Subcutaneous abdominal adipose tissue (tissue), 5 donors: Measurements from ENCODE around the gene C3orf20.

Experiments used
- H3K27ac ChIP-seq: one replicate; pipeline ENCODE4 v1.7.0; 2013; ENCODE audit warnings: low read depth, mild to moderate bottlenecking, inconsistent platforms, low read length, moderate library complexity
- H3K27me3 ChIP-seq, 5 donors: one replicate each; pipeline ENCODE4 v1.7.0; 2013; ENCODE audit warnings: low read length in 5 of 5, inconsistent platforms in 1 of 5; ENCODE audit not compliant: control insufficient read depth in 5 of 5, insufficient read depth in 4 of 5
- H3K36me3 ChIP-seq, 5 donors: one replicate each; pipeline ENCODE4 v1.7.0; 2013; ENCODE audit warnings: low read length in 5 of 5; ENCODE audit not compliant: control insufficient read depth in 5 of 5, insufficient read depth in 5 of 5
- H3K4me1 ChIP-seq, 5 donors: one replicate each; pipeline ENCODE4 v1.7.0; 2013; ENCODE audit warnings: low read length in 5 of 5, mild to moderate bottlenecking in 3 of 5, moderate library complexity in 1 of 5; ENCODE audit not compliant: control insufficient read depth in 5 of 5, insufficient read depth in 5 of 5
- H3K4me3 ChIP-seq, 5 donors: one replicate each; pipeline ENCODE4 v1.7.0; 2013; ENCODE audit warnings: low read length in 5 of 5, low read depth in 1 of 5
- H3K9ac ChIP-seq, 5 donors: one replicate each; pipeline ENCODE4 v1.7.0; 2013; ENCODE audit warnings: low read length in 5 of 5, mild to moderate bottlenecking in 4 of 5, moderate library complexity in 3 of 5
- H3K9me3 ChIP-seq, 5 donors: one replicate each; pipeline ENCODE4 v1.7.0; 2013; ENCODE audit warnings: low read length in 5 of 5; ENCODE audit not compliant: control insufficient read depth in 5 of 5
- donor health status: healthy.
- donor health status: healthy.
- donor health status: healthy.
- donor health status: healthy.
- donor health status: healthy.

Gene C3orf20

DNA sequence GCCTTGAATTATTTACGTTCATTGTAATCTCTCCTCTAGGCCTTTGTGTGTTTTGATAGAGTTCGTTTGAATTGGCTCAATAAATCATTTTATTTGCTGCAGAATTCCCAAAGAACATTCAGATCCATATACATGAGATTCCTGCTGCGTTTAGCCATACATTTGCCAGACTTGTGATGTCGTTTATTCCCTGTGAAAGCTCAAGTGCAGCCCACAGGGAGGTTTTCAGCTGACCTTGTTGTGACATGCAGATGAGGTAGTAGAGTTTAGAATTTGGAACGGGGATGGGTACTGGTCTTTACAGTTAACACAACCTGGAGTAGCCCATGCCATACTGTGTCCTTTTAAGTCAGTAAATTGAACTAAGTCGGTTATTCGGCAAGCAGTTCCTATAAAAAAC is at the start of gene C3orf20:
Gene C3orf20 (plus strand): TSS at position 301 of the 400 bp plus-strand sequence. CDS start 7,573 bp downstream, outside the sequence.
- no peak within 1 kb of the TSS for H3K4me3 ChIP-seq
- H3K9me3 ChIP-seq: no peaks in the 10 kb centered on the region
- peaks cover 3 to 21% (median 11%) of the 10 kb centered on the region in 5 donors for H3K4me1 ChIP-seq
- no peak within 1 kb of the TSS for H3K9ac ChIP-seq
- no peak within 1 kb of the TSS for H3K27ac ChIP-seq
- H3K36me3 ChIP-seq: peaks cover 21 to 31% (median 31%) of the 10 kb centered on the region in 5 donors
- H3K27me3 ChIP-seq: no peaks in the 10 kb centered on the region

DNA sequence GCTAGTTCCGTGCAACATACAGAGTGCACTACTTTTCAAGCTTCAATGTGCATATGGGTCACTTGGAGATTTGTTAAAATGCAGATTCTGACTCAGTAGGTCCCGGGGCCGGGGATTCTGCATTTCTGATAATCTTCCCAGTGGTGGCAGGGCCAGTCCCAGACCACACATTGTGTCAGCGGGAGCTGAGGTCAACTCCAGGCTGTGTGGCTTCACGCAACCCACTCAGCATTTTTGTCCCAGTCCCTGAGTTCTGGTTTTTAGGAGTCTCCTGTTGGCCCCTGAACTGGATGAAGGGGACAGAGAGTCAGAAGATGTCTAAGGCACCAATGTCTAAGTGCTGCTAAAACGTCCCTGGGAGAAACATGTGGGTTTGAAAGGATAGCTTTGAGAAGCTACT is 49.5 kb upstream of the C3orf20 start:
- H3K9me3 ChIP-seq: peaks cover 0 to 8% (median 3%) of the 10 kb centered on the region in 5 donors
- H3K4me1 ChIP-seq: no peaks in the 10 kb centered on the region
- no peak overlapping the region for H3K9ac ChIP-seq
- H3K36me3 ChIP-seq: no peaks in the 10 kb centered on the region
- peaks cover 0 to 6% (median 5%) of the 10 kb centered on the region in 5 donors for H3K27me3 ChIP-seq
- no peak overlapping the region for H3K4me3 ChIP-seq
- no peak overlapping the region for H3K27ac ChIP-seq

DNA sequence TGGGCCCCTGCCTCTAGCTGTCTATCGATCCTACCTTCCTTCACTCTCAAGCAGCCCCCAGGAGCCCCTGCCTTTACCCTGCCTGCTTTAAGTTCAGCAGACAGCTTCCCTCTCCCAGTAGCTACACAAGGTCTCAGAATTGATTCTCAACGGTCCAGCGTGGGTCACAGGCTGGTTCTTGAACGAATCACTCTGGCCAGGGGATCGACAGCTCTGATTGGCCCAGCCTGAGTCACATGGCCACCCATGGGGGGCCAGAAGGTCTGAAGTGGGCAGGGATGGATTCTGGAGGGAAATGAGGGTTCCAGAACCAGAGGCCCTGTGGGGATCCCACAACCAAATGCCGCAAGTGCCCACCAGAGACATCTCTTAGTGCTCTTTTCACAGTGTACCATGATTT is 47.1 kb upstream of the C3orf20 start:
- no peak overlapping the region for H3K27ac ChIP-seq
- peaks cover 0 to 6% (median 5%) of the 10 kb centered on the region in 5 donors for H3K27me3 ChIP-seq
- no peak overlapping the region for H3K9ac ChIP-seq
- peaks cover 0 to 8% (median 3%) of the 10 kb centered on the region in 5 donors for H3K9me3 ChIP-seq
- no peaks in the 10 kb centered on the region for H3K4me1 ChIP-seq
- H3K36me3 ChIP-seq: no peaks in the 10 kb centered on the region
- H3K4me3 ChIP-seq: no peak overlapping the region

DNA sequence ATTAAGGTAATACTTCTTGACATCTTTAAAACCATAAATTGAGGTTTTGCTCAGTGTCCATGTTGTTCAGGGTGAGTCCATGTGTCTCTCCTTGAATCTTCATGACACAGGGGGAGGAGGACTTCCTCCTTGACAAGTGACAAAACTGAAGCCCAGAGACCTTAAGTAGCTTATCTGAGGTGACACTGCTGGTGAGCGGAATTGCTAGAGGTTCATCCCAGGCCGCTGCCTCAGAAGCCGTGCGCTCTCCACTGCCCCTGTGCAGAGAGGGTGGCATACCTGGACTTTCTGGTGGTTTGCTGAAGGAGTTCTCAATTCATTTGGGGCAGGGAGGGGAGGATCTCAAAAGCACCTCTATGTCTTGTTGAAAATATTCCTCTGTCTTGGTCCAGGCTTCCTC is 46.5 kb upstream of the C3orf20 start:
- H3K4me3 ChIP-seq: no peak overlapping the region
- no peak overlapping the region for H3K27ac ChIP-seq
- H3K4me1 ChIP-seq: no peaks in the 10 kb centered on the region
- peaks cover 0 to 6% (median 5%) of the 10 kb centered on the region in 5 donors for H3K27me3 ChIP-seq
- peaks cover 0 to 8% (median 3%) of the 10 kb centered on the region in 5 donors for H3K9me3 ChIP-seq
- no peak overlapping the region for H3K9ac ChIP-seq
- H3K36me3 ChIP-seq: no peaks in the 10 kb centered on the region

DNA sequence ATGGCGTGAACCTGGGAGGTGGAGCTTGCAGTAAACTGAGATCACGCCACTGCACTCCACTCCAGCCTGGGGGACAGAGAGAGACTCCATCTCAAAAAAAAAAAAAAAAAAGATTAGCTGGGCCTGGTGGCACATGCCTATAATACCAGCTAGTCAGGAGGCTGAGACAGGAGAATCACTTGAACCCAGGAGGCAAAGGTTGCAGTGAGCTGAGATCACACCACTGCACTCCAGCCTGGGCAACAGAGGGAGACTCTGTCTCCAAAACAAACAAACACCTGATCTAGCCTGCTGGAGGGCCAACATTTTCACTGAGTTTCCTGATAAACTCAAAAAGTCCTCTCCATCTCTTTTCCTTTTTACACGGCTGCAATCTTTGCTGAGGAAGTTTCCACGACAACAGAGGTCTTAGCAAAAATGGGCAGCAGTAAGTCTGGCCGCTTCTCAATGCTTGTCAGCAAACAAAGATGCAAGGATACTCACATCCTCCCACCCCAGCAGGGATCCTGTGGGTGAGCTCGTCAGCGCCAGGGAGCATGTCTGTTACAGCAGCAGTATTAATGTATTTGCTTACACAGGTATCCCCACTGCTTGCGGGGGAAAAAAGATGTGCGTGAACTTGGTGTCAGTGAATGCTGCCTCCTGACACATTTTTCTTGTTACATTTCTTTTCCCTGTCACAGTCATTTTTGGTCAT is 44.4 kb upstream of the C3orf20 start:
- H3K27me3 ChIP-seq: peaks cover 0 to 10% (median 5%) of the 10 kb centered on the region in 5 donors
- H3K9ac ChIP-seq: no peak overlapping the region
- no peaks in the 10 kb centered on the region for H3K4me1 ChIP-seq
- no peaks in the 10 kb centered on the region for H3K36me3 ChIP-seq
- peaks cover 0 to 8% (median 3%) of the 10 kb centered on the region in 5 donors for H3K9me3 ChIP-seq
- H3K27ac ChIP-seq: no peak overlapping the region
- no peak overlapping the region for H3K4me3 ChIP-seq

DNA sequence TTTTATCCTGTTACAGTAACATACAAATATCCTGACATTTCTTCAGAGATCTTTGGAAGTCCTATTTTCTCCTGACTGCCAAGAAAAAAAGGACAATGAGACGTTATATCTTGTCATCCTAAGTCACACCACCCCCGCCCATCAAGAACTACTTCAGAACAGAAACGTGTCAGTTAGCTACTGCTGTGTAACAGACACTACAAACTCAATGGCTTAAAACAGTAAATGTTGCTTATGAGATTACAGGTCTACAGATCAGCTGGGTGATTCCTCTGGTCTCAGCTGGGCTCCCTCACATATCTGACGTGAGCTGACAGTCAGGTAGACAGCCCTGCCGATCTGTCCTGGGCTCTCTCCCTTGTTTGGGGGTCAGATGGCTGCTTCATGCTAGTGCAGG is 43.8 kb upstream of the C3orf20 start:
- no peaks in the 10 kb centered on the region for H3K4me1 ChIP-seq
- no peak overlapping the region for H3K27ac ChIP-seq
- no peak overlapping the region for H3K4me3 ChIP-seq
- peaks cover 0 to 14% (median 7%) of the 10 kb centered on the region in 5 donors for H3K27me3 ChIP-seq
- no peak overlapping the region for H3K9ac ChIP-seq
- H3K36me3 ChIP-seq: no peaks in the 10 kb centered on the region
- H3K9me3 ChIP-seq: peaks cover 0 to 8% (median 3%) of the 10 kb centered on the region in 5 donors

DNA sequence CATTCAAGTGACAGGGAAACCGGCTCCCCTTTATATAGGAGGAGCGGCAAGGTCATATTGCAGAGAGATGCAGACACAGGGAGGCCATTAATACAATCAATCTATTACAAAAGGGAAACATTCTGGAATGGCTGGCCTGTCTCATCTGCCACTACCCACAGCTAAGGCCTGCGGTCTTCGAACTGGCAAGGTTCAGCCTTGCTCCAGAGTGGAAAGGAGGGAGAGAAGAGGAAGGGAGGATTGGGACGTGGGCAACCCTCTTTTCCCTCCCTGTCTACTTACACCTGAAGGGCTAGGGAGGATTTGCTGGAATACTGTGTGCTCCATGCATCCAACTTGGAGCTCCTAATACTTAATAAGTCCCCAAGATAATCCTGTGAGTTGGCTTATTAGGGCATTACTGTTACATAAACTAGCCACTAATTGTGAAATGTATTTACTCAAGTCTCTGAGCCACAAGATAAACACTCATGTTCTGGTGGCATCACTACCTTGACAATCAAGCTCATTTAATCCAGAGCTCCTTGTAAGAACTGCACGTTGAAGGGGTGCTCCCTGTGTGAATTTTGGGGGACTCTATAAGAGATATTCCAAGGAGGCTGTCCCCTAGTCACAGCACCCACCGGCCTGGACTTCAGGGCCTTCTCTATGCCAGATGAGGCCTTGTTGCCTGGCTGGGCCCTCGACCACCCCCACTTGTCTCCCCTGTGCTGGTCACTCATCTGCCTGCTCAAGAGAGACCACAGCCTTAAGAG is 43.1 kb upstream of the C3orf20 start:
- H3K9me3 ChIP-seq: peaks cover 0 to 8% (median 3%) of the 10 kb centered on the region in 5 donors
- H3K4me3 ChIP-seq: no peak overlapping the region
- no peaks in the 10 kb centered on the region for H3K4me1 ChIP-seq
- no peak overlapping the region for H3K9ac ChIP-seq
- H3K27me3 ChIP-seq: peaks cover 4 to 17% (median 13%) of the 10 kb centered on the region in 5 donors
- no peaks in the 10 kb centered on the region for H3K36me3 ChIP-seq
- no peak overlapping the region for H3K27ac ChIP-seq

DNA sequence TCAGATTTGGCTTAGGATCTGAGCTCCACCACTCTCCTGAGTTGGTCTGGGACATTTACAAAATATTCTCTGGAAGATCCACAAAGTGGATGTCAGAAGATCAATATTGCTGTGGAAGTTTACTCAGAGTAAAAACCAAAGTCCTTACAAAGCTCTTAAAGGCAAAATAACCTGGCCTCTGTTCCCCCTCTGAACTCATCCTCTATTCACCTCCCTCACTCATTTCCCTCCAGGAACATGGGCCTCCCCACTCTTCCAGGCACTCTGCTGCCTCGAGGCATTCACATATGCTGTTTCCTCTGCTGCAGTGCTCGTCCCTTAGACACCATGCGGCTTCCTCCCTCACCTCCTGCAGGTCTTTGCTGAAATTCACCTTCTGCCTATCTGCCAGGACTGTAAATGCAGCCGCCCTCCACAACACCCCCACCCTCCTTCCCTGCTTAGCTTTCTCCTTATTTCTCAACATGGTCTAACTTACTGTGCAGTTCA is 42.5 kb upstream of the C3orf20 start:
- Histone ChIP-seq H3K4me3 (no peak overlapping the region), H3K9ac (no peak overlapping the region), H3K4me1 (no peaks in the 10 kb centered on the region), H3K36me3 (no peaks in the 10 kb centered on the region), H3K9me3 (peaks cover 0 to 8% (median 3%) of the 10 kb centered on the region in 5 donors), H3K27ac (no peak overlapping the region), H3K27me3 (peaks cover 4 to 20% (median 11%) of the 10 kb centered on the region in 5 donors)

DNA sequence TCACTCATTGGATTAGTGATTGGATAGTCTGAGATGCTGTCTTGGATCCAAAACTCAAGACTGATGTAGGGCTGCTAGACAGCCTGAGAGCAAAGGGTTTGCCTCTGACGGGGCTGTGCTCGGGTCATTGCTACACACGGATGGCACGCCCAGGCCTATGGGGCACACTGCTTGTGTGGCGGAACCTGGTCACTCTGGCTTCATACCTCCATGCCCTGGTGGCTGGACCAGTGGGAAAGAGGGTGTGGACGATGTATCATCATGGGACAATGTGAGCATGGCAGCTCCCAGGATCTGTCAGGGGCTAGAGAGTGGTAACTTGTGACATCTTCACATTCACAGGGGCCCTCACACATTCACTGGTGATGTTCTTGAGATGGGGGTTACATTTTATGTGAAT is 41.5 kb upstream of the C3orf20 start:
- Histone ChIP-seq H3K4me1 (no peaks in the 10 kb centered on the region), H3K27me3 (peaks cover 7 to 17% (median 10%) of the 10 kb centered on the region in 5 donors), H3K9me3 (peaks cover 0 to 5% (median 2%) of the 10 kb centered on the region in 5 donors), H3K36me3 (no peaks in the 10 kb centered on the region), H3K27ac (no peak overlapping the region), H3K9ac (no peak overlapping the region), H3K4me3 (no peak overlapping the region)
